GM12878 (cell line): ENCODE results near the gene BATF. TPM values are rescaled to one million over a fixed set of nuclear protein-coding genes. Genes with fewer than 3 reads are reported as not detected.
A peak's percentile ranks its signal among the peaks of the same experiment; 100 is the strongest.

Source experiments
- ATF3 ChIP-seq: IDR thresholded peaks from 2 replicates; pipeline ENCODE4 v1.6.1; 2011; ENCODE audit warnings: low read depth, mild to moderate bottlenecking, low read length, moderate library complexity, borderline replicate concordance; ENCODE audit errors: extremely low read depth
- CREM ChIP-seq: IDR thresholded peaks from 2 replicates; pipeline ENCODE4 v1.6.1; 2014; ENCODE audit warnings: antibody characterized with exemption, low read depth
- CTCF ChIP-seq, 3 experiments: IDR thresholded peaks in 2 of 3; conservative IDR thresholded peaks in 1 of 3; 2 replicates each; pipeline ENCODE4 v1.5.1; 2011; ENCODE audit warnings: low read depth in 3 of 3, low read length in 3 of 3, mild to moderate bottlenecking in 3 of 3, control low read depth in 2 of 3, moderate library complexity in 2 of 3, inconsistent platforms in 1 of 3, mixed read lengths in 1 of 3; ENCODE audit not compliant: control insufficient read depth in 2 of 3, insufficient read depth in 1 of 3; ENCODE audit errors: extremely low read depth in 1 of 3
- ESRRA ChIP-seq: IDR thresholded peaks from 2 replicates; pipeline ENCODE4 v1.6.1; 2012; ENCODE audit warnings: mild to moderate bottlenecking, low read length, improper control_type of control experiment
- ETV6 ChIP-seq, 2 experiments: fragments of 450-650 bp in 1 of 2; IDR thresholded peaks in 1 of 2; conservative IDR thresholded peaks in 1 of 2; 2 replicates each; pipeline ENCODE4 v1.6.1; 2014; ENCODE audit warnings: antibody characterized with exemption in 1 of 2, borderline replicate concordance in 1 of 2, low read depth in 1 of 2, mild to moderate bottlenecking in 1 of 2, moderate library complexity in 1 of 2
- FOXM1 ChIP-seq: IDR thresholded peaks from 2 replicates; pipeline ENCODE4 v1.6.1; 2012; ENCODE audit warnings: low read depth, mild to moderate bottlenecking, inconsistent platforms, low read length, moderate library complexity
- IRF4 ChIP-seq: IDR thresholded peaks from 2 replicates; pipeline ENCODE4 v1.6.1; 2011; ENCODE audit warnings: low read depth, low read length
- KAT2A ChIP-seq: conservative IDR thresholded peaks from 2 replicates; pipeline ENCODE4 v1.6.1; 2011; ENCODE audit warnings: low read depth, low read length; ENCODE audit not compliant: control insufficient read depth
- NFYA ChIP-seq: IDR thresholded peaks from 2 replicates; pipeline ENCODE4 v1.6.1; 2011; ENCODE audit warnings: low read depth, mild to moderate bottlenecking, low read length, improper control_type of control experiment, borderline replicate concordance
- NR2C2 ChIP-seq: IDR thresholded peaks from 2 replicates; pipeline ENCODE4 v1.6.1; 2011; ENCODE audit warnings: borderline replicate concordance, low read depth; ENCODE audit not compliant: control insufficient read depth, insufficient read length
- NR2F1 ChIP-seq: fragments of 450-650 bp; conservative IDR thresholded peaks from 2 replicates; pipeline ENCODE4 v1.6.1; 2017; ENCODE audit warnings: mild to moderate bottlenecking
- PAX5 ChIP-seq: IDR thresholded peaks from 2 replicates; pipeline ENCODE4 v1.6.1; 2011; ENCODE audit warnings: low read depth, low read length, borderline replicate concordance
- POLR2A ChIP-seq: IDR thresholded peaks from 2 replicates; pipeline ENCODE4 v1.6.1; 2011; ENCODE audit warnings: low read depth, mild to moderate bottlenecking, low read length
- POLR2AphosphoS2 ChIP-seq: IDR thresholded peaks from 2 replicates; pipeline ENCODE4 v1.6.1; 2011; ENCODE audit warnings: low read depth, mild to moderate bottlenecking, low read length, improper control_type of control experiment, moderate library complexity
- POLR2AphosphoS5 ChIP-seq: IDR thresholded peaks from 2 replicates; pipeline ENCODE4 v1.6.1; 2011; ENCODE audit warnings: mild to moderate bottlenecking, low read length, inconsistent platforms
- RCOR1 ChIP-seq: conservative IDR thresholded peaks from 2 replicates; pipeline ENCODE4 v1.6.1; 2012; ENCODE audit warnings: low read depth, low read length, improper control_type of control experiment
- RUNX3 ChIP-seq: IDR thresholded peaks from 2 replicates; pipeline ENCODE4 v1.6.1; 2012; ENCODE audit warnings: low read length, inconsistent platforms
- SMARCA5 ChIP-seq: fragments of 450-650 bp; IDR thresholded peaks from 2 replicates; pipeline ENCODE4 v1.6.1; 2017; ENCODE audit warnings: mild to moderate bottlenecking
- STAT1 ChIP-seq: fragments of 450-650 bp; conservative IDR thresholded peaks from 2 replicates; pipeline ENCODE4 v1.6.1; 2014; ENCODE audit warnings: antibody characterized with exemption, mild to moderate bottlenecking
- SUZ12 ChIP-seq: fragments of 200-600 bp; sonication (generic); IDR thresholded peaks from one replicate; pipeline ENCODE4 v1.6.1; 2018; ENCODE audit warnings: antibody characterized with exemption, mild to moderate bottlenecking; ENCODE audit not compliant: unreplicated experiment
- TCF3 ChIP-seq: IDR thresholded peaks from 2 replicates; pipeline ENCODE4 v1.6.1; 2012; ENCODE audit warnings: low read depth, mild to moderate bottlenecking, low read length, borderline replicate concordance; ENCODE audit not compliant: insufficient read depth
- ZNF274 ChIP-seq: IDR thresholded peaks from one replicate; pipeline ENCODE4 v1.8.0; 2011; ENCODE audit not compliant: insufficient read length, insufficient read depth
- polyA plus RNA-seq, 11 experiments: library from polyadenylated mRNA; depleted of rRNA in 4 of 11; unstranded in 6 of 11; stranded (reverse) in 5 of 11; fragments of >200 nt; fragmentation: Nextera tagmentation in 4 of 11; fragmentation: Illumina TruSeq in 1 of 11; extraction: Ambion mirVana in 4 of 11; extraction: Trizol in 1 of 11; gene quantifications; 1 replicate in 1 of 11; 2 replicates in 10 of 11; pipeline versions ENCODE4 v1.2.1 to v1.2.3, GENCODE V29; 2011 to 2016; ENCODE audit warnings: inconsistent platforms in 2 of 11, missing spikeins in 2 of 11, low read depth in 1 of 11
- total RNA-seq, 4 experiments: library from RNA; depleted of rRNA in 3 of 4; stranded (reverse); fragments of >200 nt in 3 of 4; fragmentation: Illumina TruSeq in 1 of 4; extraction: Trizol in 1 of 4; gene quantifications; 2 replicates each; pipeline versions ENCODE4 v1.2.1 to v1.2.3, GENCODE V29; 2013 to 2021
- TF ChIP-seq, protein P1 (sequence below): fragments of 450-650 bp; IDR thresholded peaks from 2 replicates; pipeline ENCODE4 v1.6.1; 2016; ENCODE audit warnings: mild to moderate bottlenecking, moderate library complexity, borderline replicate concordance
- TF ChIP-seq, protein P2 (sequence below): IDR thresholded peaks from 2 replicates; pipeline ENCODE4 v1.6.1; 2012; ENCODE audit warnings: low read depth, low read length, improper control_type of control experiment

BATF gene
- total and polyA plus RNA-seq, 10 of the 15 experiments (the other 5 are each of a cell fraction or from before 2014, with no cell fraction given): 10.0 to 154 (median 103) TPM

DNA sequence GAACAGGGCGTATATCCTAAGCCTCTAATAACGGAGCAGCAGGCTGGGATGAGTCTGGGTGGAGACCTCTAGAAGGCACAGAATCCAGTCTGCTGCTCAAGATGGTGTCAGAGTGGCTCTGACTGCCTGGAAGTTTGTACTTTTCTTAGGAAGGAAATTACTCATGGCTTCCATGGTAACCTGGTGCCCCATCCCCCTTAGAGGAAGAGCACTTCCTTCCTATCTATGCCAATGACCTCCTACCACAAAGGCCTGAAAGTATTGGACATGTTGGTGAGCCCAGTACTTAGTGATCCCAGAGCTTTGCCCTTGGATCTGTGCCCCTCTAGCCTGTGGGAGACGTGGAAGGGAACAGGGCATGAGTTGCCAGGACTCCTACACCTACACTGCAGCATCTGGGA is 1.5 kb downstream of the BATF start (continued):
- TF ChIP-seq ATF3 (no peak), POLR2AphosphoS2 (no peak), KAT2A (no peak), ZNF274 (no peak), ETV6 (conservative IDR thresholded peaks at IDR 0.05 in 1 of 2, IDR thresholded peaks at IDR 0.05 in 1 of 2; ENCODE audit: borderline replicate concordance in 1 of 2, low read depth in 1 of 2) (peak in 1 of 2 experiments; percentile 87; a peak in 1 of 4 replicates), TCF3 (no peak), IRF4 (no peak), NFYA (no peak), SUZ12 (no peak), PAX5 (no peak), RUNX3 (peak; percentile 28; the same call in 1 of the 2 replicates), NR2F1 (no peak), SMARCA5 (no peak), FOXM1 (no peak), POLR2AphosphoS5 (peak; percentile 59), NR2C2 (no peak), CREM (no peak), POLR2A (no peak), STAT1 (no peak), CTCF (IDR thresholded peaks at IDR 0.05 in 2 of 3, conservative IDR thresholded peaks at IDR 0.05 in 1 of 3; ENCODE audit: control insufficient read depth in 2 of 3, extremely low read depth in 1 of 3, insufficient read depth in 1 of 3, low read depth in 3 of 3, low read length in 3 of 3) (no peak), RCOR1 (no peak), ESRRA (no peak)
- TF ChIP-seq, protein P1, sequence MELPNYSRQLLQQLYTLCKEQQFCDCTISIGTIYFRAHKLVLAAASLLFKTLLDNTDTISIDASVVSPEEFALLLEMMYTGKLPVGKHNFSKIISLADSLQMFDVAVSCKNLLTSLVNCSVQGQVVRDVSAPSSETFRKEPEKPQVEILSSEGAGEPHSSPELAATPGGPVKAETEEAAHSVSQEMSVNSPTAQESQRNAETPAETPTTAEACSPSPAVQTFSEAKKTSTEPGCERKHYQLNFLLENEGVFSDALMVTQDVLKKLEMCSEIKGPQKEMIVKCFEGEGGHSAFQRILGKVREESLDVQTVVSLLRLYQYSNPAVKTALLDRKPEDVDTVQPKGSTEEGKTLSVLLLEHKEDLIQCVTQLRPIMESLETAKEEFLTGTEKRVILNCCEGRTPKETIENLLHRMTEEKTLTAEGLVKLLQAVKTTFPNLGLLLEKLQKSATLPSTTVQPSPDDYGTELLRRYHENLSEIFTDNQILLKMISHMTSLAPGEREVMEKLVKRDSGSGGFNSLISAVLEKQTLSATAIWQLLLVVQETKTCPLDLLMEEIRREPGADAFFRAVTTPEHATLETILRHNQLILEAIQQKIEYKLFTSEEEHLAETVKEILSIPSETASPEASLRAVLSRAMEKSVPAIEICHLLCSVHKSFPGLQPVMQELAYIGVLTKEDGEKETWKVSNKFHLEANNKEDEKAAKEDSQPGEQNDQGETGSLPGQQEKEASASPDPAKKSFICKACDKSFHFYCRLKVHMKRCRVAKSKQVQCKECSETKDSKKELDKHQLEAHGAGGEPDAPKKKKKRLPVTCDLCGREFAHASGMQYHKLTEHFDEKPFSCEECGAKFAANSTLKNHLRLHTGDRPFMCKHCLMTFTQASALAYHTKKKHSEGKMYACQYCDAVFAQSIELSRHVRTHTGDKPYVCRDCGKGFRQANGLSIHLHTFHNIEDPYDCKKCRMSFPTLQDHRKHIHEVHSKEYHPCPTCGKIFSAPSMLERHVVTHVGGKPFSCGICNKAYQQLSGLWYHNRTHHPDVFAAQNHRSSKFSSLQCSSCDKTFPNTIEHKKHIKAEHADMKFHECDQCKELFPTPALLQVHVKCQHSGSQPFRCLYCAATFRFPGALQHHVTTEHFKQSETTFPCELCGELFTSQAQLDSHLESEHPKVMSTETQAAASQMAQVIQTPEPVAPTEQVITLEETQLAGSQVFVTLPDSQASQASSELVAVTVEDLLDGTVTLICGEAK: no peak
- TF ChIP-seq, protein P2, sequence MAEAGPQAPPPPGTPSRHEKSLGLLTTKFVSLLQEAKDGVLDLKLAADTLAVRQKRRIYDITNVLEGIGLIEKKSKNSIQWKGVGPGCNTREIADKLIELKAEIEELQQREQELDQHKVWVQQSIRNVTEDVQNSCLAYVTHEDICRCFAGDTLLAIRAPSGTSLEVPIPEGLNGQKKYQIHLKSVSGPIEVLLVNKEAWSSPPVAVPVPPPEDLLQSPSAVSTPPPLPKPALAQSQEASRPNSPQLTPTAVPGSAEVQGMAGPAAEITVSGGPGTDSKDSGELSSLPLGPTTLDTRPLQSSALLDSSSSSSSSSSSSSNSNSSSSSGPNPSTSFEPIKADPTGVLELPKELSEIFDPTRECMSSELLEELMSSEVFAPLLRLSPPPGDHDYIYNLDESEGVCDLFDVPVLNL: no peak
